Activated CD4-positive, alpha-beta memory T cell treated with anti-CD3 and anti-CD28 coated beads, Interleukin-2, amount 10 ng/mL, durations not matched to agents 7 days and 5 days (primary cell): ENCODE results near the gene CIAO3. TPM values are rescaled to one million over a fixed set of nuclear protein-coding genes. Genes with fewer than 3 reads are reported as not detected.

Source experiments
- CTCF ChIA-PET: fragments of 350-600 bp; sonication (Branson Sonifier 250); formaldehyde crosslinking; loops from one replicate; lab custom pipeline; 2021; ENCODE audit warnings: antibody characterized with exemption, inconsistent platforms; lab: Charles Lee
- POLR2A ChIA-PET: fragments of 350-600 bp; sonication (Branson Sonifier 250); formaldehyde crosslinking; loops from one replicate; lab custom pipeline; 2021; ENCODE audit warnings: antibody characterized with exemption; lab: Charles Lee
- DNase-seq: peaks from one replicate; pipeline ENCODE4 v3.0.0-alpha.2; 2020
- H3K27ac Mint-ChIP-seq: one replicate; pipeline ENCODE4 v1.8.0; 2021; ENCODE audit warnings: mild to moderate bottlenecking, mixed read lengths
- H3K27me3 Mint-ChIP-seq: one replicate; pipeline ENCODE4 v1.8.0; 2021; ENCODE audit warnings: mixed read lengths
- H3K36me3 Mint-ChIP-seq: one replicate; pipeline ENCODE4 v1.8.0; 2021; ENCODE audit warnings: low read depth, mixed read lengths
- H3K4me1 Mint-ChIP-seq: one replicate; pipeline ENCODE4 v1.8.0; 2021; ENCODE audit warnings: mixed read lengths
- H3K4me3 Mint-ChIP-seq: one replicate; pipeline ENCODE4 v1.8.0; 2021; ENCODE audit warnings: mild to moderate bottlenecking, mixed read lengths
- H3K9me3 Mint-ChIP-seq: one replicate; pipeline ENCODE4 v1.8.0; 2021; ENCODE audit warnings: mixed read lengths
- total RNA-seq, 2 experiments: library from RNA; stranded (reverse); gene quantifications; one replicate each; pipeline ENCODE4 v1.2.3, GENCODE V29; 2021

Gene CIAO3
- total RNA-seq, 2 experiments from 2014 or later = 34.0 to 34.8 TPM

GRCh38 chr16:684961-685696, 55.7 kb downstream of the CIAO3 start:
- no peak for DNase-seq
- H3K27ac Mint-ChIP-seq = no peak overlapping the region
- H3K4me3 Mint-ChIP-seq = no peak overlapping the region

GRCh38 chr16:684071-684794, 56.6 kb downstream of the CIAO3 start, which contains the start of gene JMJD8:
Gene JMJD8, minus strand, starts transcription at chr16:684334. Its CDS starts 15 bp downstream, at chr16:684319.
- peak; percentile 97 for DNase-seq

More at GRCh38 chr16:684961-685696, 55.7 kb downstream of the CIAO3 start:
- CTCF ChIA-PET = no interaction called here
- peaks cover 31% of the 10 kb centered on the region for H3K36me3 Mint-ChIP-seq
- POLR2A ChIA-PET = interaction anchor here (0.7 to 1.9 kb wide), 6 partner anchors 10 to 48 kb away, joined by 3 to 16 read pairs (median 6); partner anchors contain the start of genes ANTKMT, METTL26 and RHBDL1
- H3K4me1 Mint-ChIP-seq = peaks cover 51% of the 10 kb centered on the region
- no peaks in the 10 kb centered on the region for H3K9me3 Mint-ChIP-seq
- no peaks in the 10 kb centered on the region for H3K27me3 Mint-ChIP-seq

DNA sequence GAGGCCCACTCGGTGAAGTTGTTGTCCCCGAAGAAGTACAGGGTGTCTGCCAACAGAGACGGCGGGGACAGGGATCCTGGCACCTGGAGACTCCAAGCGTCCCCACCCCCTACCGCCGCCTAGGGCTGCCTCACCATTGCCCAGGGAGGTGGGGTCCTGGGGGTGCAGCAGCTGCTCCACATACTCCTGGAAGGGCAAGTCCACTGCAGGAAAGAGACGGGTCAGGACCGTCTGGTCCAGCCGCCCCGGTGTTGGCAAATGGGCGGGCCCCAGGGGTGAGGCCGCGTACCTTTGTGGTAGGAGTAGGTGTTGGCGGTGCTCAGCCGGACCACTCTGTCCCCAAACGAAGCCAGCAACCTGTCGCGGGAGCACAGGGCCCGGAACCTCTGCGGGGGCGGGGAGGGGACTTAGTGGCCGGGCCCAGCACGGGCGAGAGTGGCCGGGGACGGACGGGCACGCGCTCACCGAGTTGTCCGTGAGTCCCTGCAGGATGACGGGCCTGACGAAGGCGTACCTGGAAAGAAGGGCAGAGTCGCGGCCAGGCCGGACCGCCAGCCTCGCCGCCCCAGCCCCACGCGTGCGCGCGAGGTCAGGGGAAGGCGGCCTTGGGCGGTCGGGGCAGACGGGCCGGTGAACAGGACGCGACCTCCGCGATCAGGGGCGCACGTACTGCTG, 57.3 kb downstream of the CIAO3 start:
- Mint-ChIP-seq H3K27me3 (no peaks in the 10 kb centered on the region), H3K36me3 (peaks cover 31% of the 10 kb centered on the region), H3K4me3 (peak overlapping the region; percentile 81), H3K27ac (peak overlapping the region; percentile 35), H3K9me3 (no peaks in the 10 kb centered on the region), H3K4me1 (peaks cover 47% of the 10 kb centered on the region)
- CTCF ChIA-PET = no interaction called here
- POLR2A ChIA-PET = interaction anchor here (1.0 to 1.9 kb wide), 8 partner anchors 8 to 47 kb away, joined by 3 to 16 read pairs (median 5); partner anchors contain the start of genes ANTKMT, METTL26 and RHBDL1
- no peak for DNase-seq

More at GRCh38 chr16:684071-684794, 56.6 kb downstream of the CIAO3 start, which contains the start of gene JMJD8:
- CTCF ChIA-PET = no interaction called here
- H3K36me3 Mint-ChIP-seq = peaks cover 31% of the 10 kb centered on the region
- POLR2A ChIA-PET = interaction anchor here (0.7 to 1.9 kb wide), 9 partner anchors 9 to 47 kb away, joined by 3 to 16 read pairs (median 4); partner anchors contain the start of genes ANTKMT, METTL26 and RHBDL1
- peak within 1 kb of the TSS; percentile 64 for H3K27ac Mint-ChIP-seq
- no peaks in the 10 kb centered on the region for H3K9me3 Mint-ChIP-seq
- H3K27me3 Mint-ChIP-seq = no peaks in the 10 kb centered on the region
- peak within 1 kb of the TSS; percentile 81 for H3K4me3 Mint-ChIP-seq
- peaks cover 49% of the 10 kb centered on the region for H3K4me1 Mint-ChIP-seq

DNA sequence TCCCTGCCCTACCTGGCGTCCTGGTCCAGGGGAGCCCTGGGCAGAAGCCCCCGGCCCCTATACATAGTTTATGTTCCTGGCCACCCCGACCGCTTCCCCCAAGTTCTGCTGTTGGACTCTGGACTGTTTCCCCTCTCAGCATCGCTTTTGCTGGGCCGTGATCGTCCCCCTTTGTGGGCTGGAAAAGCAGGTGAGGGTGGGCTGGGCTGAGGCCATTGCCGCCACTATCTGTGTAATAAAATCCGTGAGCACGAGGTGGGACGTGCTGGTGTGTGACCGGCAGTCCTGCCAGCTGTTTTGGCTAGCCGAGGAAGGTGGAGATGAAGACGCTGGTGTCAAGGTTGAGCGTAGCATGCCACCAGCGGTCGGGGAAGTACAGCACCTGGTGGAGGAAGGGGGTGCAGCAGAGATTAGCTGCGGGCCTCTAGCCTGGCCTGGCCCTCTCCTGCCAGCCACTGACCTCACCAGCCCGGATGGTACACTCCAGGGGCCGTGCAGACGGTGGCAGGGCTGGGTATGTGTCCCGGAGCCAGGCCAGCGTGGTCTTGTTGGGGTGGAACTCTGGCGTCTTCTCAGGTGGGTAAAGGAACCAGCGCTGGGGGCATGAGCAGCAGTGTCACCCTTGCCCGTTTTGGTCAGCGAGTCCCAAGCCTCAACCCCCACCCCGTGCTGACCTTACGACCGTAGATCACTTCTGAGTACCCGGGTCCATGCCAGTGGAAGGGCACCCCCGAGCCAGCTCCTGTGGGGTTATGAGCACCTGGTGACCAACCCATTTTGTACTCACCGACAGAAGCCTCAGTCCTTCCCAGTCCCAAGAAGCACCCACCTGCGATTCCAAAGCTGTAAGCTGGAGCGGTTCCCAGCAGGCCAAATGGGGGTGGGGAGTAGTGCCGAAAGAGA, 58.1 kb downstream of the CIAO3 start:
- no peak for DNase-seq
- peak overlapping the region; percentile 58 for H3K27ac Mint-ChIP-seq
- no peaks in the 10 kb centered on the region for H3K9me3 Mint-ChIP-seq
- H3K4me3 Mint-ChIP-seq = peak overlapping the region; percentile 81
- peaks cover 31% of the 10 kb centered on the region for H3K36me3 Mint-ChIP-seq
- POLR2A ChIA-PET = interaction anchor here (1.5 to 4.9 kb wide), 3 partner anchors 7 to 15 kb away, joined by 5 to 35 read pairs (median 22); partner anchors contain the start of genes RHOT2 and WDR24
- peaks cover 45% of the 10 kb centered on the region for H3K4me1 Mint-ChIP-seq
- CTCF ChIA-PET = interaction anchor here (1.7 kb wide), 1 partner anchor 15 kb away, joined by 4 read pairs; the partner anchor contains the start of gene RHOT2
- no peaks in the 10 kb centered on the region for H3K27me3 Mint-ChIP-seq

DNA sequence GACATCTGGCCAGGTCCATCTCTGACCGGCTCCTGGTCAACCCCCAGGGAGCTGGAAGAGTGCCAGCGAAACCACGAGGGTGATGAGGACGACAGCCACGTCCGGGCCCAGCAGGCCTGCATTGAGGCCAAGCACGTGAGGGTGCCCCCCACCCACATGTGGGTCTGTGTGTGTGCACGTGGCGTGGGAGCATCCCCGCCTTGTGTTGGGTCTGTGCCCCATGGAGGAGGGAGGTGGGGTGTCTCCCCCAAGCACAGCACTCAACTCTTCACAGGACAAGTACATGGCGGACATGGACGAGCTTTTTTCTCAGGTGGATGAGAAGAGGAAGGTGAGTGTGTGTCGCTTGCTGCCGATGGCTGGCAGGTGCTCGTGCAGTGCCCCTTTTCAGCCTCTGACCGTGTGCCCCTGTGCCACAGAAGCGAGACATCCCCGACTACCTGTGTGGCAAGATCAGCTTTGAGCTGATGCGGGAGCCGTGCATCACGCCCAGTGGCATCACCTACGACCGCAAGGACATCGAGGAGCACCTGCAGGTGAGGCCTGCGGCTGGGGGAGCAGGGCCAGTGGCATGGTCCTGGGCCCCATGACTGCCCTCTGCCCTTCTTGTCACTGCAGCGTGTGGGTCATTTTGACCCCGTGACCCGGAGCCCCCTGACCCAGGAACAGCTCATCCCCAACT, 58.9 kb downstream of the CIAO3 start:
- POLR2A ChIA-PET = interaction anchor here (1.3 to 4.9 kb wide), 4 partner anchors 8 to 110 kb away, joined by 3 to 35 read pairs (median 14); partner anchors contain the start of genes RHOT2 and WDR24
- Mint-ChIP-seq H3K27me3 (no peaks in the 10 kb centered on the region), H3K4me3 (peak overlapping the region; percentile 81), H3K27ac (peak overlapping the region; percentile 58), H3K36me3 (peaks cover 27% of the 10 kb centered on the region), H3K9me3 (no peaks in the 10 kb centered on the region), H3K4me1 (peaks cover 49% of the 10 kb centered on the region)
- no peak for DNase-seq
- CTCF ChIA-PET = interaction anchor here (1.7 kb wide), 1 partner anchor 14 kb away, joined by 4 read pairs; the partner anchor contains the start of gene RHOT2

- ChIA-PET POLR2A (interaction anchor here (0.6 to 4.9 kb wide), 11 partner anchors 9 to 1284 kb away, joined by 3 to 35 read pairs (median 4); partner anchors contain the start of genes METTL26, RHOT2, RPS2 and WDR24), CTCF (interaction anchor here (1.0 to 2.1 kb wide), 6 partner anchors 13 to 33 kb away, joined by 3 to 8 read pairs (median 4); partner anchors contain the start of gene RHOT2)
- Mint-ChIP-seq H3K36me3 (peaks cover 24% of the 10 kb centered on the region), H3K27ac (peak overlapping the region; percentile 62), H3K9me3 (no peaks in the 10 kb centered on the region), H3K4me1 (peaks cover 51% of the 10 kb centered on the region), H3K27me3 (no peaks in the 10 kb centered on the region), H3K4me3 (peak overlapping the region; percentile 81)
- DNase-seq = no peak
Measured at GRCh38 chr16:680967-681745, 59.6 kb downstream of the CIAO3 start.

DNA sequence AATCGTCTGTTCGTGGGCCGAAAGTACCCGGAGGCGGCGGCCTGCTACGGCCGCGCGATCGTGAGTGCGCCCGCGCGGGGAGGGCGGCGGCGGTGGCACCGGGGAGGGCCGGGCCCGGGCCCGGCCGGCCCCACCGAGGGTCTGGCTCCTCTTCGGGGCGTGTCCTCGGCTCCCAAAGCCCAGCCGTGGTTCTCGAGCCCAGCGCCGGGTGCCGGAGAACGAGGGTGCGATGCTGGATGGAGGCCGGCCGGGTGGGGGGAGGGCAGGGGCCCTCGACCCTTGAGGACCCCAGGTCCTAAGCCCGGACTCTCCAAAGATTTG, 60.2 kb downstream of the CIAO3 start:
- peak overlapping the region; percentile 62 for H3K27ac Mint-ChIP-seq
- no peak for DNase-seq
- no peaks in the 10 kb centered on the region for H3K27me3 Mint-ChIP-seq
- H3K4me1 Mint-ChIP-seq = peaks cover 46% of the 10 kb centered on the region
- peaks cover 20% of the 10 kb centered on the region for H3K36me3 Mint-ChIP-seq
- H3K9me3 Mint-ChIP-seq = no peaks in the 10 kb centered on the region
- peak overlapping the region; percentile 81 for H3K4me3 Mint-ChIP-seq
- ChIA-PET POLR2A (interaction anchor here (0.6 to 4.9 kb wide), 11 partner anchors 10 to 1284 kb away, joined by 3 to 35 read pairs (median 4); partner anchors contain the start of genes METTL26, RHOT2, RPS2 and WDR24), CTCF (interaction anchor here (1.0 to 2.1 kb wide), 5 partner anchors 13 to 32 kb away, joined by 3 to 8 read pairs (median 4); partner anchors contain the start of gene RHOT2)

DNA sequence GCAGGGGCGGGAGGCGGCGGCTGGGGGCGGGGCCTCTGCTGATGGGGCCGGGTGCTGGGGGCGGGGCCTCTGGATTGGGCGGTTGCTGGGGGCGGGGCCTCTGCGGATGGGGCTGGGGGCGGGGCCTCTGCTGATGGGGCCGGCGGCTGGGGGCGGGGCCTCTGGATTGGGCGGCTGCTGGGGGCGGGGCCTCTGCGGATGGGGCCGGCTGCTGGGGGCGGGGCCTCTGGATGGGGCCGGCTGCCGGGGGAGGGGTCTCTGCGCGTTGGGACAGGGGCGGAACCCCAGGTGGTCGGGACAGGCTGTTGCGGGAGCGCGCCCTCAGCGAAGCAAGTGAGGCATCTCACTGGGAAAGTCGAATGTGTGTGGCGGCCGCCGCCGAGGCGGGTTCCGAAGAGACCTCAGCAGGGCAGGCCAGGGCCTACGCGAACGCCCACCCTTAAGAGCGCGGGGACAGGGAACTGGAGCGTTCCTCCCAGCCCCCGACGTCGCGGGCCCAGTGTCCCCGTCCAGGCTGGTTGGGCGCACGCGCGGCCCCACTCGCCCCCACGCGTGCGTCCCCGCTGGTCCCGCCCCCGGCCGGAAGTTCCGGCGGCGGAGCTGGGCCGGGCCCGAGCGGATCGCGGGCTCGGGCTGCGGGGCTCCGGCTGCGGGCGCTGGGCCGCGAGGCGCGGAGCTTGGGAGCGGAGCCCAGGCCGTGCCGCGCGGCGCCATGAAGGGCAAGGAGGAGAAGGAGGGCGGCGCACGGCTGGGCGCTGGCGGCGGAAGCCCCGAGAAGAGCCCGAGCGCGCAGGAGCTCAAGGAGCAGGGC, 60.8 kb downstream of the CIAO3 start, which contains the start of gene STUB1:
TSS of gene STUB1 (plus strand) at position 597 of the 811 bp plus-strand sequence. CDS start at position 713, 116 bp downstream.
- H3K27me3 Mint-ChIP-seq = no peaks in the 10 kb centered on the region
- H3K9me3 Mint-ChIP-seq = no peaks in the 10 kb centered on the region
- ChIA-PET POLR2A (interaction anchor here (0.6 to 4.9 kb wide), 12 partner anchors 10 to 1285 kb away, joined by 3 to 35 read pairs (median 4); partner anchors contain the start of genes METTL26, RHOT2, RPS2 and WDR24), CTCF (interaction anchor here (1.0 to 2.1 kb wide), 5 partner anchors 12 to 32 kb away, joined by 3 to 8 read pairs (median 4); partner anchors contain the start of gene RHOT2)
- peak within 1 kb of the TSS; percentile 82 for H3K27ac Mint-ChIP-seq
- peaks cover 20% of the 10 kb centered on the region for H3K36me3 Mint-ChIP-seq
- peak within 1 kb of the TSS; percentile 81 for H3K4me3 Mint-ChIP-seq
- peak; percentile 91 for DNase-seq
- peaks cover 49% of the 10 kb centered on the region for H3K4me1 Mint-ChIP-seq
